EH (cell line): ENCODE data around the gene SLC6A13.

Source experiments
- DNase-seq: peaks from one replicate; pipeline ENCODE4 v3.0.0-alpha.2; 2015; ENCODE audit warnings: low read depth

The SLC6A13 gene

GRCh38 chr12:214003-214741, 48.5 kb downstream of the SLC6A13 start, which contains the start of gene SLC6A12:
TSS of gene SLC6A12 (minus strand) at chr12:214157. CDS start at chr12:209986, 4,171 bp downstream.
- DNase-seq, result no peak

- no peak for DNase-seq
These were observed 49.1 kb downstream of the SLC6A13 start for GRCh38 chr12:213527-213932.

GRCh38 chr12:212715-213526, 49.7 kb downstream of the SLC6A13 start:
- no peak for DNase-seq

- DNase-seq, result no peak
These were observed 50.3 kb downstream of the SLC6A13 start for GRCh38 chr12:212415-212714.

GRCh38 chr12:211639-212414, 50.8 kb downstream of the SLC6A13 start:
- DNase-seq, result no peak

GRCh38 chr12:211142-211465, 51.5 kb downstream of the SLC6A13 start:
- no peak for DNase-seq

- no peak for DNase-seq
These were observed 52.1 kb downstream of the SLC6A13 start for GRCh38 chr12:210277-211141.

GRCh38 chr12:209851-210250, 52.8 kb downstream of the SLC6A13 start:
- no peak for DNase-seq

- no peak for DNase-seq
These were observed 53.4 kb downstream of the SLC6A13 start for GRCh38 chr12:209246-209645.

GRCh38 chr12:208813-209212, 53.8 kb downstream of the SLC6A13 start:
- DNase-seq, result no peak

- no peak for DNase-seq
These were observed 54.8 kb downstream of the SLC6A13 start for GRCh38 chr12:207804-208203.

GRCh38 chr12:206746-207440, 55.7 kb downstream of the SLC6A13 start:
- DNase-seq, result no peak

- no peak for DNase-seq
These were observed 57.6 kb downstream of the SLC6A13 start for GRCh38 chr12:205026-205425.

- DNase-seq, result no peak
These were observed 58.4 kb downstream of the SLC6A13 start for GRCh38 chr12:204261-204678.

GRCh38 chr12:203462-204260, 59.0 kb downstream of the SLC6A13 start:
- peak; percentile 14 for DNase-seq

- no peak for DNase-seq
These were observed 59.6 kb downstream of the SLC6A13 start for GRCh38 chr12:203074-203461.

GRCh38 chr12:202081-202731, 60.4 kb downstream of the SLC6A13 start:
- no peak for DNase-seq

- DNase-seq, result no peak
These were observed 61.3 kb downstream of the SLC6A13 start for GRCh38 chr12:201361-201760.

- DNase-seq, result no peak
These were observed 63.9 kb downstream of the SLC6A13 start for GRCh38 chr12:198705-199104.
